H1 (cell line): ENCODE data around the gene CXCL10. TPM values are rescaled to one million over a fixed set of nuclear protein-coding genes. Genes with fewer than 3 reads are reported as not detected.

Experiments
- CTCF ChIA-PET: fragments of 300-600 bp; sonication (Branson Sonifier 250); formaldehyde crosslinking; loops from one replicate; lab custom pipeline; 2021; ENCODE audit not compliant: partially characterized antibody; lab: Charles Lee
- POLR2A ChIA-PET: fragments of 300-600 bp; sonication (Branson Sonifier 250); formaldehyde crosslinking; loops from one replicate; lab custom pipeline; 2021; ENCODE audit warnings: inconsistent platforms; ENCODE audit not compliant: partially characterized antibody; lab: Charles Lee
- DNase-seq, 2 experiments: peaks; one replicate each; pipeline versions ENCODE4 v3.0.0 to v3.0.0-alpha.2; 2010 to 2022; ENCODE audit warnings: low spot score in 2 of 2, low read depth in 1 of 2, mixed read lengths in 1 of 2
- FAIRE-seq: peaks from 2 replicates; lab custom pipeline; 2011; peaks lifted over from hg19 to GRCh38; lab: Jason Lieb, UNC
- H2AFZ ChIP-seq: 2 replicates; pipeline ENCODE4 v1.8.1; 2012; ENCODE audit warnings: low read length, inconsistent platforms
- H2AK5ac ChIP-seq: 2 replicates; pipeline ENCODE4 v1.6.1; 2013; ENCODE audit warnings: low read depth, low read length
- H2BK120ac ChIP-seq: replicated peaks from 2 replicates; pipeline ENCODE3; 2013; ENCODE audit warnings: low read depth, low read length, inconsistent platforms
- H2BK12ac ChIP-seq: 2 replicates; pipeline ENCODE4 v1.6.1; 2013; ENCODE audit warnings: low read depth, low read length
- H2BK15ac ChIP-seq: 2 replicates; pipeline ENCODE4 v1.6.1; 2013; ENCODE audit warnings: low read length
- H2BK20ac ChIP-seq: 2 replicates; pipeline ENCODE4 v1.6.1; 2013; ENCODE audit warnings: low read length
- H2BK5ac ChIP-seq: 2 replicates; pipeline ENCODE4 v1.6.1; 2013; ENCODE audit warnings: low read depth, low read length
- H3K14ac ChIP-seq: 2 replicates; pipeline ENCODE4 v1.6.1; 2013; ENCODE audit warnings: inconsistent platforms; ENCODE audit not compliant: insufficient read length
- H3K18ac ChIP-seq: 2 replicates; pipeline ENCODE4 v1.6.1; 2013; ENCODE audit warnings: low read length; ENCODE audit errors: extremely low read depth
- H3K23ac ChIP-seq: 2 replicates; pipeline ENCODE4 v1.6.1; 2013; ENCODE audit warnings: inconsistent platforms; ENCODE audit not compliant: insufficient read length
- H3K23me2 ChIP-seq: 2 replicates; pipeline ENCODE4 v1.6.1; 2013; ENCODE audit warnings: low read depth, low read length
- H3K27ac ChIP-seq: 2 replicates; pipeline ENCODE4 v1.6.1; 2011; ENCODE audit warnings: low read depth, low read length, inconsistent platforms
- H3K27me3 ChIP-seq, 4 experiments: replicated peaks in 1 of 4; 1 replicate in 1 of 4; 2 replicates in 3 of 4; pipeline versions ENCODE4 v1.6.1 to v1.8.1; 2011 to 2013; ENCODE audit warnings: low read length in 3 of 4, mild to moderate bottlenecking in 3 of 4, inconsistent platforms in 2 of 4, mixed read lengths in 2 of 4, moderate library complexity in 1 of 4; ENCODE audit not compliant: control insufficient read depth in 3 of 4, insufficient read depth in 3 of 4; ENCODE audit errors: extremely low read depth in 1 of 4
- H3K36me3 ChIP-seq, 4 experiments: 2 replicates each; pipeline versions ENCODE4 v1.6.1 to v1.8.1; 2011 to 2013; ENCODE audit warnings: mild to moderate bottlenecking in 4 of 4, low read length in 3 of 4, moderate library complexity in 2 of 4, control low read depth in 1 of 4, inconsistent platforms in 1 of 4; ENCODE audit not compliant: insufficient read depth in 4 of 4, control insufficient read depth in 2 of 4
- H3K4ac ChIP-seq: replicated peaks from 2 replicates; pipeline ENCODE3; 2013; ENCODE audit warnings: low read length, low read depth, mixed read lengths, inconsistent platforms; ENCODE audit not compliant: insufficient read length
- H3K4me1 ChIP-seq, 4 experiments: replicated peaks in 1 of 4; 1 replicate in 1 of 4; 2 replicates in 3 of 4; pipeline versions ENCODE4 v1.6.1 to v1.8.1; 2011 to 2013; ENCODE audit warnings: low read length in 3 of 4, inconsistent platforms in 2 of 4, mixed read lengths in 1 of 4; ENCODE audit not compliant: insufficient read depth in 4 of 4, control insufficient read depth in 3 of 4
- H3K4me2 ChIP-seq, 2 experiments: 2 replicates each; pipeline versions ENCODE4 v1.6.1 to v1.8.1; 2011 to 2013; ENCODE audit warnings: low read depth in 2 of 2, low read length in 2 of 2, control low read depth in 1 of 2, inconsistent platforms in 1 of 2, mild to moderate bottlenecking in 1 of 2; ENCODE audit not compliant: insufficient read depth in 1 of 2
- H3K4me3 ChIP-seq, 4 experiments: fragments of 200-600, 300-600 bp in 1 of 4; sonication (generic), shearing (Covaris generic), sonication (Bioruptor Twin) in 1 of 4; 2 replicates each; pipeline versions ENCODE4 v1.5.1 to v1.8.1; 2011 to 2016; ENCODE audit warnings: low read length in 4 of 4, low read depth in 3 of 4, control low read depth in 2 of 4, inconsistent platforms in 2 of 4, mild to moderate bottlenecking in 2 of 4, mixed read lengths in 1 of 4, moderate library complexity in 1 of 4; ENCODE audit not compliant: insufficient read depth in 2 of 4; ENCODE audit errors: extremely low read depth in 1 of 4
- H3K56ac ChIP-seq: replicated peaks from 2 replicates; pipeline ENCODE3; 2013; ENCODE audit warnings: low read depth, mild to moderate bottlenecking, mixed read lengths, low read length, inconsistent platforms; ENCODE audit not compliant: insufficient read length
- H3K79me1 ChIP-seq: 2 replicates; pipeline ENCODE4 v1.6.1; 2013; ENCODE audit warnings: low read depth, low read length, control low read depth
- H3K79me2 ChIP-seq, 2 experiments: 2 replicates each; pipeline versions ENCODE4 v1.6.1 to v1.8.1; 2012 to 2013; ENCODE audit warnings: low read length in 2 of 2, mild to moderate bottlenecking in 2 of 2, inconsistent platforms in 1 of 2; ENCODE audit not compliant: insufficient read depth in 2 of 2, control insufficient read depth in 1 of 2
- H3K9ac ChIP-seq, 4 experiments: replicated peaks in 1 of 4; 1 replicate in 1 of 4; 2 replicates in 3 of 4; pipeline versions ENCODE4 v1.6.1 to v1.8.1; 2011 to 2013; ENCODE audit warnings: low read depth in 3 of 4, low read length in 3 of 4, control low read depth in 2 of 4, mild to moderate bottlenecking in 2 of 4, moderate library complexity in 2 of 4, inconsistent platforms in 1 of 4; ENCODE audit errors: extremely low read depth in 1 of 4
- H3K9me3 ChIP-seq, 2 experiments: 2 replicates each; pipeline versions ENCODE4 v1.6.1 to v1.8.1; 2012 to 2013; ENCODE audit warnings: mild to moderate bottlenecking in 2 of 2, moderate library complexity in 2 of 2, control low read depth in 1 of 2, inconsistent platforms in 1 of 2, low read depth in 1 of 2, low read length in 1 of 2, mixed read lengths in 1 of 2; ENCODE audit not compliant: insufficient read depth in 2 of 2
- H4K20me1 ChIP-seq, 2 experiments: replicated peaks in 1 of 2; 2 replicates each; pipeline versions ENCODE3 to v1.8.1; 2011 to 2013; ENCODE audit warnings: inconsistent platforms in 2 of 2, low read length in 2 of 2, mild to moderate bottlenecking in 1 of 2; ENCODE audit not compliant: insufficient read depth in 2 of 2, control insufficient read depth in 1 of 2
- H4K5ac ChIP-seq: 2 replicates; pipeline ENCODE4 v1.6.1; 2013; ENCODE audit warnings: low read length, low read depth, mixed read lengths, inconsistent platforms; ENCODE audit not compliant: insufficient read length
- H4K8ac ChIP-seq: 2 replicates; pipeline ENCODE4 v1.8.0; 2013; ENCODE audit warnings: mild to moderate bottlenecking, moderate library complexity, low read length, inconsistent platforms; ENCODE audit not compliant: insufficient read depth; ENCODE audit errors: extremely low read depth
- H4K91ac ChIP-seq: replicated peaks from 2 replicates; pipeline ENCODE3; 2013; ENCODE audit warnings: low read length, mixed read lengths, inconsistent platforms; ENCODE audit not compliant: insufficient read length
- CTBP2 ChIP-seq: IDR thresholded peaks from 2 replicates; pipeline ENCODE4 v1.7.0; 2011; ENCODE audit warnings: borderline replicate concordance, mild to moderate bottlenecking, moderate library complexity, mixed read lengths, low read length; ENCODE audit not compliant: insufficient read depth, insufficient read length
- RBBP5 ChIP-seq: IDR thresholded peaks from 2 replicates; pipeline ENCODE4 v1.7.1; 2012; ENCODE audit warnings: low read depth, mild to moderate bottlenecking, inconsistent platforms, low read length, moderate library complexity, borderline replicate concordance
- SIN3A ChIP-seq, 2 experiments: IDR thresholded peaks in 1 of 2; conservative IDR thresholded peaks in 1 of 2; 2 replicates each; pipeline ENCODE4 v1.6.1; 2011 to 2012; ENCODE audit warnings: low read length in 2 of 2, improper control_type of control experiment in 1 of 2, low read depth in 1 of 2, mild to moderate bottlenecking in 1 of 2
- SP1 ChIP-seq: IDR thresholded peaks from 2 replicates; pipeline ENCODE4 v1.6.1; 2011; ENCODE audit warnings: low read depth, low read length
- SP4 ChIP-seq: IDR thresholded peaks from 2 replicates; pipeline ENCODE4 v1.6.1; 2012; ENCODE audit warnings: low read length, inconsistent platforms
- WGBS, 2 experiments: shearing (Covaris generic) in 1 of 2; methylation state at CpG; one replicate each; pipeline versions ENCODE4 v1.1.6 to v1.1.7; 2013 to 2015; ENCODE audit warnings: low lambda C conversion rate in 2 of 2, mixed read lengths in 2 of 2, inconsistent platforms in 1 of 2, low coverage in 1 of 2, missing lambda C conversion rate in 1 of 2; ENCODE audit not compliant: insufficient replicate concordance in 2 of 2, insufficient coverage in 1 of 2, insufficient read length in 1 of 2; ENCODE audit errors: extremely low coverage in 1 of 2, missing lambda C conversion rate in 1 of 2; 5-methylcytosine and 5-hydroxymethylcytosine counted together
- polyA plus RNA-seq, 7 experiments: library from polyadenylated mRNA; depleted of rRNA in 3 of 7; stranded (reverse) in 5 of 7; unstranded in 2 of 7; fragments of >200 nt in 5 of 7; fragments of 200-250 nt in 2 of 7; gene quantifications; 1 replicate in 5 of 7; 2 replicates in 1 of 7; 4 replicates in 1 of 7; pipeline versions ENCODE4 v1.2.1 to v1.2.3, GENCODE V29; 2011 to 2013; ENCODE audit warnings: missing spikeins in 2 of 7, mixed read lengths in 2 of 7
- total RNA-seq: library from RNA; stranded (reverse); fragmentation: NEBNext Ultra II Directional; extraction: Animal tissue kit (Norgen Biotek cat#: 25700); gene quantifications from 2 replicates; pipeline ENCODE4 v1.2.1, GENCODE V29; 2021
- TF ChIP-seq, protein P1 (sequence below): IDR thresholded peaks from 2 replicates; pipeline ENCODE4 v1.6.1; 2011; ENCODE audit warnings: low read length, improper control_type of control experiment

CXCL10 gene
- total and polyA plus RNA-seq, 2 of the 8 experiments (the other 6 are each of a cell fraction or from before 2014, with no cell fraction given) = not detected

DNA sequence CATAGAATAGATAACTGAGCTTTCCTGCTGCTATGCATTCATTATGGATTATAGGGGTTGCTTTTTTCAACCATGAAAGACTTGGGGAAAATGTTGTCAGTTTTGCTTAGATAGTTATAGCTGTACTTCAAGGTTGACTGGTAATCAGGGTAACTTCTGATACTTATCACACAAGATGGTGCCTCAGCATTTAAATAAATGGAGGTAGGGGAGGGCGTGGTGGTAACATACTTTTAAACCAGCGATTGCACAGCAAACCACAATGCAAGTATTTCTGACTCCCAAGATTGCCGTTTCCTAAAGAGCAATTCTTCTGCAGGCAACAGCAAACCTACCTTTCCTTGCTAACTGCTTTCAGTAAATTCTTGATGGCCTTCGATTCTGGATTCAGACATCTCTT is 1.3 kb downstream of the CXCL10 start:
- Histone ChIP-seq H3K27ac (no peak overlapping the region), H3K23me2 (no peaks in the 10 kb centered on the region), H3K18ac (no peak overlapping the region), H3K4me1 (no peaks in the 10 kb centered on the region), H3K4ac (no peak overlapping the region), H2BK12ac (no peak overlapping the region), H2BK20ac (no peak overlapping the region), H3K56ac (no peak overlapping the region), H3K9ac (no peak overlapping the region), H3K9me3 (no peaks in the 10 kb centered on the region), H3K4me2 (no peak overlapping the region), H3K14ac (no peak overlapping the region), H3K4me3 (no peak overlapping the region), H3K36me3 (no peaks in the 10 kb centered on the region), H4K8ac (no peak overlapping the region), H4K5ac (no peak overlapping the region), H2BK120ac (no peak overlapping the region), H3K79me1 (no peaks in the 10 kb centered on the region), H2AK5ac (no peak overlapping the region), H2AFZ (no peak overlapping the region), H4K91ac (no peak overlapping the region), H2BK5ac (no peak overlapping the region), H2BK15ac (no peak overlapping the region), H4K20me1 (no peaks in the 10 kb centered on the region), H3K23ac (no peak overlapping the region), H3K27me3 (no peaks in the 10 kb centered on the region), H3K79me2 (no peaks in the 10 kb centered on the region)
- CTCF ChIA-PET = interaction anchor here (1.4 kb wide), 1 partner anchor 15 kb away, joined by 4 read pairs; no protein-coding TSS in a partner anchor
- TF ChIP-seq SP4 (no peak), CTBP2 (no peak), SIN3A (conservative IDR thresholded peaks at IDR 0.05 in 1 of 2, IDR thresholded peaks at IDR 0.05 in 1 of 2; ENCODE audit: low read depth in 1 of 2, low read length in 2 of 2) (no peak), SP1 (no peak), RBBP5 (no peak)
- TF ChIP-seq, protein P1, sequence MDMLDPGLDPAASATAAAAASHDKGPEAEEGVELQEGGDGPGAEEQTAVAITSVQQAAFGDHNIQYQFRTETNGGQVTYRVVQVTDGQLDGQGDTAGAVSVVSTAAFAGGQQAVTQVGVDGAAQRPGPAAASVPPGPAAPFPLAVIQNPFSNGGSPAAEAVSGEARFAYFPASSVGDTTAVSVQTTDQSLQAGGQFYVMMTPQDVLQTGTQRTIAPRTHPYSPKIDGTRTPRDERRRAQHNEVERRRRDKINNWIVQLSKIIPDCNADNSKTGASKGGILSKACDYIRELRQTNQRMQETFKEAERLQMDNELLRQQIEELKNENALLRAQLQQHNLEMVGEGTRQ = no peak
- WGBS, 2 experiments = 85% methylated on average over 4 of the region's 4 CpGs; no CpG with 5 or more reads in 1 of the 2 experiments
- POLR2A ChIA-PET = no interaction called here
- FAIRE-seq (no peak), DNase-seq (no peak)
